CD4-positive, alpha-beta T cell treated with Interleukin-4 for 1 hour (primary cell): Measurements from ENCODE around the gene SMC4.

ENCODE experiments used
- DNase-seq, 2 donors: peaks; one replicate each; pipeline ENCODE4 v3.0.0-alpha.2; 2020 to 2022

SMC4 gene

GRCh38 chr3:160398820-160399124 is 678 bp upstream of the SMC4 start:
- no peak for DNase-seq

- peak; percentile 13 to 28 for DNase-seq
Measured at GRCh38 chr3:160400030-160400701, 716 bp downstream of the SMC4 start.

DNA sequence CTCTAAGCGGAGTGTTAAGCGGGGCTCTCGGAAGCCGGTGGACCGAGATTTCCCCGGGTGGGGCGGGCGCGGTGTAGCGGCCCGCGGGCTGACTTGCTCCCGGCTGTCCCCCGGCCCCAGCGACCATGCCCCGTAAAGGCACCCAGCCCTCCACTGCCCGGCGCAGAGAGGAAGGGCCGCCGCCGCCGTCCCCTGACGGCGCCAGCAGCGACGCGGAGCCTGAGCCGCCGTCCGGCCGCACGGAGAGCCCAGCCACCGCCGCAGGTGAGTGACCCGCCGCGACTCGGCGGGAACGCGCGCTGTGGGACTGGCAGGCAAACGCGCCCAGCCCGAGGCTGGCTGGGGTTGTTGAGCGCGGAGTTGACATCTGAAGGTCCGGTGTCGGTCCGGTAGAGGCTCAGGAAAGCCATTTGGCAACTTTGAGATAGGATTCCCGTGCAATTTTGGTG is 1.3 kb downstream of the SMC4 start:
- peak in 1 of 2 donors; percentile 15 for DNase-seq

GRCh38 chr3:160401291-160402095 is 2.0 kb downstream of the SMC4 start:
- DNase-seq = peak in 1 of 2 donors; percentile 20

GRCh38 chr3:160402221-160403027 is 3.0 kb downstream of the SMC4 start:
- DNase-seq = no peak

- no peak for DNase-seq
Measured at GRCh38 chr3:160403028-160403545, 3.6 kb downstream of the SMC4 start.

GRCh38 chr3:160403796-160404470 is 4.5 kb downstream of the SMC4 start:
- no peak for DNase-seq

DNA sequence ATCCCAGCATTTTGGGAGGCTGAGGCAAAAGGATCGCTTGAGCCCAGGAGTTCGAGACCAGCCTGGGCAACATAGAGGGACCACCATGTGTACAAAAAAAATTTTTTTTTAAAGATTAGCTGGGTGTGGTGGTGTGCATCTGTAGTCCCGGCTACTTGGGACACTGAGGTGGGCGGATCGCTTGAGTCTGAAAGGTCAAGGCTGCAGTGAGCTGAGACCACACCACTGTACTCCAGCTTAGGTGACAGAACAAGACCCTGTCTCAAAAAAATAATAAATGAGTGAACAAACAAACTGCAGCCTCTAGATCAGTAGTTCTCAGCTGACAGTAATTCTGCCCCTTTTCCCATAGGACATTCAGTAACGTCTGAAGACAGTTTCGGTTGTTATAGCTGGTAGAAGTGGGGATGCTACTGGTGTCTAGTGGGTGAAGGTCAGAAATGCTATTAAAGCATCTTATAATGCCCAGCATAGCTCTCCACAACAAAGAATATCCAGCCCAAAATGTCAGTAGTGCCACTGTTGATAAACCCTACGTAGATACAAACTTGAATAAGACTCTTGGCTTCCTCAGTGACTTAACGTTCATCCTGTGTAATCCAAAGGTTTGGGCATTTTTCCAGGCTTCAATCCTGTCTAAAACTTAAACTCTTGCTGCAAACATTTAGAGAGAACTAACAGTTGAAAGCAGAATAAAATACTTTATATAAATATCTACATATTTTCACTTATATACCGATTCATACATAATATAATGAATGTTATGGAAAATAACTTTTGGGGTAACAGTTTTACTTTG is 10.6 kb downstream of the SMC4 start:
- DNase-seq = no peak

DNA sequence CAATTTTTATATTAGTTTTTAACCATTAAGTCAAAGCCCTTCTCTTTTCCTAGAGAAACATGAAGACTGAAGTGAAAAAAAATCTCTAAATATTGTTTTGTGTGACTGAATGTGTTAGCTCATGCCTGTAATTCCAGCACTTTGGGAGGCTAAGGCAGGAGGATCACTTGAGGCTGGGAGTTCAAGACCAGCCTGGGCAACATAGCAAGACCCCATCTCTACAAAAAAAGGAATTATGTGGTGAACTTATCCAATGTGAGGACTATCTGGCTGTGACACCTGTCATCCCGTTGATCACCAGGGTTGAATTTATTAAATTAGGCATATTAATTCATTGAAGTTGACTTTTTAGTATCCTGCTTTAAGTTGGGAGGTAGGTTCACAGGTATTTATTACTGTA is 13.0 kb downstream of the SMC4 start:
- DNase-seq = no peak

- DNase-seq = peak; percentile 74 to 77
Measured at GRCh38 chr3:160413613-160414248, 14.3 kb downstream of the SMC4 start.

DNA sequence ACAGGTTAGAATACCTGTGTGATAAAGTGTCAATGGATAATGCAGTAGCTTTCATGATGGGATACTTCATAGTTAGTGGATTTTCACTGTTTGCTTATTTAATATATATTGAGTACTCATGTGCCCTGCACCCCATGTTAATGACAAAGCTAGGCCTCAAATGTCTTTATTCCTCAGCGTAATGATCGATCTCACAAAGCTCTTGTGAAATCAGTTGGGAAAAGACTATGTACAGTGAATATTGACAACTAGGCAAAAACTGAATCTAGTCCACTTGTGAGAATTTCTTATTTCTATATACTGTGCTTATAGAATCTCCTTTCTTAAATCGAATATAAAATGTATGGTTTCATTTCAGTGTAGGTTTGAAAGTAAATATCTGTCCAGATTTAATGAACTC is 17.9 kb downstream of the SMC4 start:
- DNase-seq = no peak

GRCh38 chr3:160427832-160428424 is 28.5 kb downstream of the SMC4 start:
- no peak for DNase-seq

- DNase-seq = no peak
Measured at GRCh38 chr3:160434071-160434470, 34.6 kb downstream of the SMC4 start.

DNA sequence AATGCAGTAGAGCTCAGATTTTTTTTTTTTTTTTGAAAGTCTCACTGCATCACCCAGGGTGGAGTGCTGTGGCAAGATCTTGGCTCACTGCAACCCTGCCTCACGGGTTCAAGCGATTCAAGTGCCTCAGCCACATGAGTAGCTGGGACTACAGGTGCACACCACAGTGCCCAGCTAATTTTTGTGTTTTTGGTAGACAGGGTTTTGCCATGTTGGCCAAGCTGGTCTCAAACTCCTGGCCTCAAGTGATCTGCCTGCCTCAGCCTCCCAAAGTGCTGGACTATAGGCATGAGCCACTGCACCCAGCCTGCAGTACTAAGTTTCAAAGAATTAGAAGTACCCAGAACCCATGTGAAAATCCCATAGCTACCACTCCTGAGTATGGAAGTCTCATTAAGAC is 35.6 kb downstream of the SMC4 start:
- DNase-seq = no peak

DNA sequence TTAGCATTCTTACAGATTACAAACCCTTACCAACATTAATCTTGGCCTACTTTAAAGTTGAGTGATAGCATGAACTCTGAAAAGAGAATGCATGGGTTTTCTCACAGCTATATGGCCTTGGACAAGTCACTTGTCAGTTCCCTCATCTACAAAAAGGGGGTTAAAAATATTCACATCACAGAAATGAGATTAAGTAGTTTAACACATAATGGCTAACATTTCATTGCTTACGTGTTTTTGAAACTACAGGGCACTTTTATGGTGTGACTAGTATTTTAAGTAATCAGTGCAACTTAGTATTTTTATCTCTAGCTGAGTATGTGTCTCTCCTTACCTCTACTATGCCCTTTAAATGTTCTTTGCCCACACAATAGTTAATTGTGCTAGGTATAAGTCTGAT is 36.3 kb downstream of the SMC4 start:
- no peak for DNase-seq

DNA sequence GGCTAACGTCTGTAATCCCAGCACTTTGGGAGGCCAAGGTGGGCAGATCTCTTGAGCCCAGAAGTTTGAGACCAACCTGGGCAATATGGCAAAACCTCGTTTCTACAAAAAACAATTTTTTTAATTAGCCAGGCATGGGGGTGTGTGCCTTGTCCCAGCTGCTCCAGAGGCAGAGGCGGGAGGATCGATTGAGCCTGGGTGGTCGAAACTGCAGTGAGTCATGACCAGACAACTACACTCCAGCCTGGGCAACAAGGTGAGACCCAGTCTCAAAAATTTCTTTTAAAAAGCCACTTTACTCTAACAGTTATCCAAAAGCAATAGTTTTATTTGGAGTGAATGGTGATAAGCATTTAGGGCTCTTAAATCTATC is 37.6 kb downstream of the SMC4 start:
- DNase-seq = no peak

DNA sequence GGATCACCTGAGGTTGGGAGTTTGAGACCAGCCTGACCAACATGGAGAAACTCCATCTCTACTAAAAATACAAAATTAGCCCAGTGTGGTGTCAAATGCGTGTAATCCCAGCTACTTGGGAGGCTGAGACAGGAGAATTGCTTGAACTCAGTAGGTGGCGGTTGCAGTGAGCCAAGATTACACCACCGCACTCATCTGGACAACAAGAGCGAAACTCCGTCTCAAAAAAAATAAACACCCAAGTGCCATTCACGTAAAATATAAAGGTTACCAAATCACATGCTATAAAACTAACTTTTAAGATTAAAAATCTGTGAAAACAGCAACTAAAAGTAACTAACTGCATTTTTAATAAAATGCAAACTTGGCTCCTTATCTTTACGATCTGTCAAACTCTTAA is 41.2 kb downstream of the SMC4 start:
- no peak for DNase-seq

DNA sequence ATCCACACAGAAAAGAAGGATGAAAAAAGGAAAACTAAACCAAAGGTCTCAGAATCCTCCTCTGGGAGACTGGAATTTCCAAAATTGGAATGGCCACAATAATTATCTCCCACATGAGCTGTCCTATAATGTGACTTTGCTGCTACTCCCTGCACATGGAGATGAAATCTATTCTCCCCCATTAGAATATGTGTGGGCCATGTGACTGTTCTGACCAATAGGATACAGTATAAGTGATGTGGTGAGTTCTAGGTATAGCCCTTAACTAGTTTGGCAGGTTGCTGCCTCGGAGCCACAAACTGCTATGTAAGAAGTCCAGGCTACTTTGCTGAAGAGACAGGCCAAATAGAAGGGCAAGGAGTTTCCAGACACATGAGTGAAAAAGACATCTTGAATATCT is 45.0 kb downstream of the SMC4 start:
- DNase-seq = no peak

DNA sequence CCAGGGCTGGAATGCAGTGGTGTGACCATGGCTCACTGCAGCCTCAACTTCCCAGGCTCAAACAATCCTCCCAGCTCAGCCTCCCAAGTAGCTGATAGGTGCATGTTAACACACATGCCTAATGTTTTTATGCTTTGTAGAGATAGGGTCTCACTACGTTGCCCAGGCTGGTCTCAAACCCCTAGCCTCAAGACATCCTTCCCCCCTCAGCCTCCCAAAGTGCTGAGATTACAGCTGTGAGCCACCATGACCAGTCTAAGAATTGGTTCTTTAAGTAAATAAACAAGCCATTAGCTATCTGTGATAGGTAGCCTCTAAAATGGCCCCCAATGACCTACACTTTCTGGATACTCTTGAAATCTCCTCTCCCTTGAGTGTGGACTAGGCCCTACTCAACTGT is 46.4 kb downstream of the SMC4 start:
- no peak for DNase-seq

DNA sequence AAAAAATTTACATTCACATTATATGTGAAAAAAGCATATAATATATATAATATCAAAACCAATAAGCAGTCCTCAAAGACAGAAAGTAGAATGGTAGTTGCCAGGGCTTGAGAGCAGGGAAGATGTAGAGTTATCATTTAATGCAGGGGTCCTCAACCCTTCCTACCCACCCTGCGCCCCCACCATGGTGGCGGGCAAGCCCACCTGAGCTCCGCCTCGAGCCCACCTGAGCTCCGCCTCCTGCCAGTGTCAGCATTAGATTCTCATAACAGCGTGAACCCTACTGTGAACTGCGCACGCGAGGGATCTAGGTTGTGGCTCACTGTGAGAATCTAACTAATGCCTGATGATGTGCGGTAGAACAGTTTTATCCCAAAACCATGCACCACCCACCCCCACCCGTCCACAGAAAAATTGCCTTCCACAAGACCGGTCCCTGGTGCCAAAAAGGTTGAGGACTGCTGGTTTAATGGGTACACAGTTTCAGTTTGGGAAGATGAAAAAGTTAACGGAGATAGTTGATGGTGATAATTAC is 47.1 kb downstream of the SMC4 start:
- DNase-seq = no peak

- DNase-seq = no peak
Measured at GRCh38 chr3:160447544-160447943, 48.1 kb downstream of the SMC4 start.
